ENCODE measurements around the gene HEY2. TPM values are rescaled to one million over a fixed set of nuclear protein-coding genes. Genes with fewer than 3 reads are reported as not detected.

HEY2 gene
- total RNA-seq, 1 donor from 2014 or later, result 2.3 TPM

DNA sequence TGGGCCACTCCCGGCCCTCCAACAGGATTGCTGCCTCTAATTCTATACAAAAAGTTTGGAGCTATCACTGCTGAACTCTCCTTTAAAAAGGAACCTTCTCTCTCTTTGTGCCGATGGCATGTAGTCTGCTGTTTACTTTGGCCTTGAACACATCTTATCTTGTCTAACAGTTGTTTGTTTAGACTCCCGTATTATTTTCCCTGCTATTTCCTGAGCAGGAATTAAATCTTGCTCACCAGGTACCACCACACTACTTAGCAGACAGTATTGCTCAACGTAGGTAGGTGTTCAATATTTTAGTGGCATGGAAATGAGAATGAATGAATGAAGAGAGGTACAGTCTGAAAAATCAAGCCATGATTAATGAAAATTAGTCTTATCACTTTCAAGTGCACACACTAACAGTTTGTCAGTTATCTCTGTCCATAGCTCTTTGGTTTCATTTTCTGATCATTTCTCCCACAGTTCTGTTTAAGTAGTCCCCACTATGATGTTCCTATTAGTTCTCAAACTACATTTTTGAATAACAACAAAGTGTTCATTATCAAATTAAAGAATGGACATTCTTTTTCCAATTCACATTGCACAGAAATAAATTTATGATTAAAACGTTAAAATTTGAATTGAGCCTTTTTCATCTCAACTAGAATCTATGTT, 6.8 kb upstream of the HEY2 start:
- ATAC-seq (peak; percentile 29), DNase-seq (ENCODE audit: low spot score) (no peak)

DNA sequence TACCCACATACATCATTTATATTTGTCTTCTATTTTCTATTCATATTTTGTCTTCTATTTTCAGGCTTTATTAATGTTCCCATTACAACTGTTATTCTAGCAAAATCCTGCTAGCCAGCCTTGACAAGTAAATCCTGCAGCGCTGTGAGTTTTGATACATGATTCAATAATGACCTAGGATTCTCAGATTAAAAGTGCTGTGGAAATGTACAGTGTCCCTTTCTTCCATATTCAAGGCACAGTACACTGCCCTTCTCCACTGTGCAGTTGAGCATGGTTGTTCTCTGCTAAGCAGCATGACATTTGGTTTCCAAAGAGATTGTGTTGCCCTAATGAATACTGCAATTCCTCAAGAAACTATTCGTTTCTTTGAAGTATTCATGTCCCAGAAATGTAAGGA, 5.8 kb upstream of the HEY2 start:
- ATAC-seq (no peak), DNase-seq (ENCODE audit: low spot score) (no peak)

DNA sequence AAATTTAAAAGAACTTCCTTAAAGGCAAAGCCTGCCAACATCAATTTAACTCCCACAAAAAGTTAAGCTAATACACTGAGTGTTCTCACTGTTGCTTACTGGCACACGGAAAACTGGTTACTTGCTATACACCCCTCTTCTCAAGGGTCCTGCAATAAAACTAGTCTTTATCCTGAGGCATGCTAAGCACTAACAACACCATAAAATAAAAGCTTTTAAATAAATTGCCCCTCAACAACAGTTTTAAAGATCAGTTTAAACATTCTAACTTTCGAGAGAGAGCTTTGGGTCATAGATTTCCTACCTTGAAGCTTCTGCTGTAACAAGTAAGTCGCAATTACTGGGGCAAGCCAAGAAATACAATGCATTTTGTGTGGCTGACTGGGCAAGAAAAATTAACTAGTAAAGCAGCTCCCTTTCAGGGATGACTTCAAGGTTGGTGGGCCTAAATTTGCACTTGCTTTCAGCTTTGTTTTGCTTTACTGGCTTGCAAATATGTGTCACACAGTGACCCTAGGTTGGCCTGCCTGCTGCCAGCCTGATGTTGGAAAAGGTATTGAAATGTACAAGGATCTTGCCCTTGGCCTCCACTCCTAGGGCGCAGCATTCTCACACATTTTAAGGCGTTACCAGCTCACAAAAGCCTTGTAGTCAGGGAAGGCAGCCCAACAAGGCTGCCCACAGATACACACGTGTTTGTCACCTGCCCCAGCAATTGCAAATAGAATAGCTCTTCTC, 4.0 kb upstream of the HEY2 start:
- ATAC-seq, result no peak
- peak; percentile 48 for DNase-seq (ENCODE audit: low spot score)

DNA sequence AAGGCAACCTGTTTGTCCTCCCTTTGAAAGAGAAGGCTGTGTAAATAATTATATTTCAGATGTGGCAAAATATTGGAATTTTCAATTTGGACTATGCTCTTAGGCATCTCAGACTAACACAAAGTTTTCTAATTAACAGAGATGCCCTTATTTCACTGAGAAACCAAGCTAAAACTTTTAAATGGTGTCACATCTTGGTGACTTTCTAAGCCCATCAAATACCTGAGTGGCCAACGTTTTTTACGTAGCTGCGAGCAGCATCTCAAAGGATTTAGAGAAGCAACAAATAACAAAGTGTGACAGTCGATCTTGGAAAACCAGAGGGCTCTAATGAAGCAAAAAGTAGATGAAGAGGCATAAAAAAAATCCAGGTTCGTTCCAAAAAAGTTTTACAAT, 3.4 kb upstream of the HEY2 start:
- ATAC-seq (no peak), DNase-seq (ENCODE audit: low spot score) (no peak)

DNA sequence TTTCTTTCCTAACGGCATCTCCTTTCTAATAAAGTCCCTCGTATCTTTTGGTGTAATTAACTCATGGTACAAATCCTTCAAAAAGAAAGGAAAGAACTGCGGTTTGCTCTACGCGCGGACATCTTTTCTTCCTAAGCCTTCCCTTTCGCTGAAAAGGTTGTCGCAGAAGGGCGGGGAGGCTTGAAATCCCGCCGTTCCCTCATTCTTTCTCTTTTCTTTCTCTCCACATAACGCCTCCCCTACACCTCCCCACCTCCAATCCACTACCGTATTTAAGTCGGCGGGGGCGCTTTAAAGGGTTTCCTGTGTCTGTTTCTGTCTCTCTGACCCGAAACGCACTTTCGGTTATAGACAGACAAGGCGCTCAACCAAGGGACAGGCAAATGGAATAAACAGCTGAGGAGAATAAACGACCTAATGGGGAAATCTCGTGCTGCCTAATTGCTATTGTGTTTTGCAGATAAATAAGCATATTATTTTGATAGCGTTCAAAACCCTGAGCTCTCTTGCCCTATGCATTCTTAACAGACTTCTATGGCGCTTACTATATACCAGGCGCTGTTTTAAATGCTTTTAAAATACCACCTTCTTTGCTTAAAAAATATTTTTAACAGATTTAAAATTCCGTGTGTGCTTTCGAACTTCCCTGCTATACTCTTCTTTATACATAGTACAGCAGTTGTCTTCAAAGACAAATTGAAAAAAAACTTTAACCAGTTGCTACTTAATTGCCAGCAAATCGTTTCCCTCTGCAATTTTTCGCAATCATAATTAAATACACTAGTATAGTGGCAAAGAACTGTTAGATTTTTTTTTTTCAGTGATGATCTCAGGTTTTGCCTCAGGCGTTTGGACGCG, 2.5 kb upstream of the HEY2 start:
- DNase-seq (ENCODE audit: low spot score) (peak; percentile 87), ATAC-seq (peak; percentile 42)

DNA sequence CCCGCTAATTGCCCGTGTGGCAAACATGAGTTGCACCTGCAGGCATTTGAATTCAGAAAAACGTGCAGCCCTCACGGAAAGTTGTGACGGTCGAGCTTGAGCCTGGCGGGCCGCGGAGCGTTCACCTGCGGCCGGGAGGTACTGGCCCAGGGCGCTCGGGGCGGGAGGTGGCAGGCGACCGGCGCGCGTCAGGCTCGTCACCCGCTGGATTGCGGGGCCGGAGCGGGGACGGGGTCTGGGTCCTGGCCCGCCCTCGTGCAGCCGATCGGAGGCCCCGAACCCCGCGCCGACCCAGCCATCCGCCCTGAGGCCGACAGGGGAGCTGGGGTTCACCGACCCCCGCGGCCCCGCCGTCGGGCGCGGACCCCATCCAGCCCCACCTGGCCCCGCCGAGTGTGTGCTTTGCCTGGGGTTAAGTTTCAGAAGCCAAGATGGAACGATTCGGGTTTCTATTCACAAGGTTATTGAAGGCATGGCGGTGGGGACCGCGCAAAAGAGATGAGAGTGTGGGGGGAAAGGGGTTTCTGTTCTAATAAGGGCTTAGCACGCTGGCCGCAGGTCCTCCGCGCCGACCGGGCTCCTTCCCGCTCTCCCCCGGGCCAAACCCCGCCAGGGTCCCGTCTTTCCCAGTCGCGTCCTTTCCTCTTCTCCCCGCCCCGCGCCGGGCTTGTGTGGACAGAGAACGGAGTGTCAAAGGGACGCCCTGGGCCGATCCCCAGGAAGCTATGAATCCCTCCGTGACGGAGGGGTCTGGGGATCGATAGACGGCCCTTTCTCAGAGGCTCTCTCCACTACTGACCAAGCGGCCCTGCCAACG, 1.6 kb upstream of the HEY2 start:
- peak; percentile 37 for ATAC-seq
- DNase-seq (ENCODE audit: low spot score), result peak; percentile 73

DNA sequence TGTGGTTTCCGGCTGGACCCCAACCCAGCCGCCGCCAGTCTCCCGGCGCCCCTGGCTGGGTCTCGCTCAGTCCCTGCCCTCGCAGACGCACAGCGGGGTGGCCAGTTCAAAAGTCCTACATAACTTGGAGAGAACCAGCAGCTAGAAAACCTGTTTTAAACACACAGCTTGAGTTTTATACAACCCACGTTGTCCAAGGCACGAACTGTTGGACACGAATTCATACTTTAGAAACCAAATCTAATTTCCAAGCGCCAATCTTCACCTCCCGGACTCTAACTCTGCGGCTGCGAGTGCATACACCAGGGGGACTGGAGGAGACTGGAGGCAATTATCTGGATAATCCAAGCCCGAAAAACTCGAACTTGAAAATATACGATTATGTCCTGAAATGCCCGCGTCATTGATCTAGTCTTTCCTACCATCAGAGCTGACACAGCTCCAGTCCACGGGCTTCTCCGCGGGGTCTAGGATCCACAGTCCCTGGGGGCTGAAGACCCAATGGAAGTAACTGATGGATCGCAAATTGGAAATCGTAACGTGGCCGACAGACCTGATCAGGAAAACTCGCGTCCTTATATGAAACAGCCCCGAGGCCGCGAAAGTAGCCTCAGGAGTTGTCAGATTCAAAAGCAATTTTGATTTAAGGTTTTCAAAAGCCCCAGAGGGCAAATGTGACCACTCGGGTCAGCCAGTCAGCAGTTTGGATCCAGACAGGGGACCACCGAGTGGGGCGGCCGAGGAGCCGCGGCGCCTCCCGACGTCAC, 843 bp upstream of the HEY2 start:
- DNase-seq (ENCODE audit: low spot score), result no peak
- peak; percentile 17 for ATAC-seq

DNA sequence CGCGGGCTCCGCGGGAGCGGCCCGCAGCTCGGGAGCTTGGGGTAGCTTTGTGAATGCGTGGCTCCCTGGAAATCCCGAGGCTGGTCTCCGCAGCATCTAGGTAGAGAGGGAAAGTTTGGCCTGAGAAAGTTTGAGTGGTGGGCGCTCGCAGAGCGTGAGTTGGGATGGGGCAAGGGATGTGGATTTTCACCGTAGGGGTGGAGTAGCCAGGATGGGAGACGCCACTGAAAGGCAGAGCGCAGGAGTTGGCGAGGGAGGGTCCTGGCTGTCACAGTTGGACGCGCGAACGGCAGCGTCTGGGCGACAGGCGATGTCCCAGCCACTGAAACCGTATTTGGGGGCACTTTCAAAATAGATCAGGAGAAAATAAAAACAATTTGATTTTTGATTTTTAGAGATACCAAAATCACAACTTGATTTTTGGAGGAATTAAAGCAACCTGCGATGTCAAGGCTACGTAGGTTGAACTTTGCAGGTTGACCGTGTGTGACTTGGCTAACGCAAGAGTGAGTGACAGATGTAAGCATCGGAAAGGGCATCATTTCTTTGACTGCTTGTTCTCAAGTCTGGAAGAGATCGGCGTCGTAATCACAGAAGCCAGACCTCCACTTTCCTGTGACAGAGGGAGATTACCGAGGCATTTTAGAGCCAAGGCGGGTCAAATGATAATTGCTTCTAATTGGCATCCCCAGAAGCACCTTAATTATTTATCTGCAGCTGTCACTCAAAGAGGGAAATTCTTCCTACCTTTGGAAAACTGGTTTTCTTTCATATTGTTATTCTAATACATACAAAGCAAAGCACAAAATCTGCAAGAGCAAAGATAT, 646 bp downstream of the HEY2 start:
- peak; percentile 57 for DNase-seq (ENCODE audit: low spot score)
- peak; percentile 7 for ATAC-seq

DNA sequence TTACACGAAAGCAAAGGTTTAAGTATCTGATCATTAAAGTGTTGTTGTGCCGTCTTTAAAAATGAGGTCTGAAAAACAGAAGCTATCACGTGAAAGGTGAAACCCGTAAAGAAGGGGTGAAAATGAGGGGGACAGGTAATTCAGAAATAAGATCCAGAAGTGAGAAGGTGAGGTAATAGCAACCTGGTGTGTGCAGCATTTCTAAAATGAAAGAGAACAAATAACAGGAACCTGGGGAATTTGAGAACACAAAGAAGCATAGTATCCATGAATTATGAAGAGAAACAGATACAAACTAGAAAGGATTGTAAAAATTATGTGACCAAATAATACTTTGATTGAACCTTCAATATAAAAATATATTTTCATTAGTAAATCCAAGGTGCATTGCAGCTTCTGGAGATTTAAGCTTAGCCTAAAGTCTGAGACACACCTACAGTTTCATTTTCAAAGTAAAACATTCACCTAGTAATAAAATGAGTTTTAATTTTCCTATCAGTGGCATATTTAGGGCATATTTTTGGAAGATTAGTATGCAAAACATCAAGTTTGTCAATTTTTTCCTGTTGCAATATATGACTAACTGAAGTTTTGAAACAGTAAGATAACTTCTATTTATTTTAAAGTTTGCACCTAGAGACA, 1.4 kb downstream of the HEY2 start:
- no peak for DNase-seq (ENCODE audit: low spot score)
- no peak for ATAC-seq

DNA sequence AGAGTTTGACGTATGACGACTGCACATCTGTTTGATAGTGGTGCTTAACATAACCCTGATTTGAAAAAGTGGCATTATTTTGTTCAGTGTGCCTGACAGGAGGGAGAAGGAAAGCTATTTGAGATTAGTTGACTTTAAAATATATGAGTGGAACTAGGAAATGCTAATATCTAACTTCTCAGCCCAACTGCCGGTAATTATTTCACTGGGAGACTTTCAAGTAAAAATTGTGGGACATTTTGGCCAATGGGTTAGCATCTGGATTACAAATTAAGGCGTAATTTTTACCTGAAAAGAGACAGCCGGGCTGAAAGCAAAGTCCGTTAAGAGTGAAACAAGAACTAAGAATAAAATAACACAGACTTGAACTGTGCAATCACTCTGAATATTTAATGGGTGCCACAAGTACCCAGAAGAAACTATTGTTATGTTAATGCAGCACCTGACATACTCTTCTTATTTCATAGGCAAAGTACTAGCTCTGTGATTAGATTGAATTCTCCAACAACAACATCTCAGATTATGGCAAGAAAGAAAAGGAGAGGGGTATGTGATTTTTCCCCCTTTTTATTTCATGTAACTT, 2.0 kb downstream of the HEY2 start:
- DNase-seq (ENCODE audit: low spot score) (no peak), ATAC-seq (no peak)

DNA sequence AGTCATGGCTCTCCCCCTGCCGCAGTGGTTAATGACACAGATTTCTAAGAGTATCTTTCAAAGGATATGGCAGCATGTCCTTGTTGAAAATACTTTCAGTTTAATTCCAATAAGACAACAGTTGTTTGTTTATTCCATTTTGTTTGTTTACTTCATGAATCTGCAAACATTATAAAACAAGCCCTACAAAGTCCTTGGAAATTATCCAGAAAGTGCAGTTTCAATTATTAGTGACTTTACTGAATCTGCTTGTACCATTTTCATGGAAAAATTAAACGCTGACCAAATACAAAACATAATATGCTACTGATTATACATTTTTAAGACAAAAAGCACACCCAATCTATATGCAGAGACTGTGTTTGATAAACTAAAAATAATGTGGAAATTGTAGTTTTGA, 3.3 kb downstream of the HEY2 start:
- ATAC-seq (no peak), DNase-seq (ENCODE audit: low spot score) (no peak)

DNA sequence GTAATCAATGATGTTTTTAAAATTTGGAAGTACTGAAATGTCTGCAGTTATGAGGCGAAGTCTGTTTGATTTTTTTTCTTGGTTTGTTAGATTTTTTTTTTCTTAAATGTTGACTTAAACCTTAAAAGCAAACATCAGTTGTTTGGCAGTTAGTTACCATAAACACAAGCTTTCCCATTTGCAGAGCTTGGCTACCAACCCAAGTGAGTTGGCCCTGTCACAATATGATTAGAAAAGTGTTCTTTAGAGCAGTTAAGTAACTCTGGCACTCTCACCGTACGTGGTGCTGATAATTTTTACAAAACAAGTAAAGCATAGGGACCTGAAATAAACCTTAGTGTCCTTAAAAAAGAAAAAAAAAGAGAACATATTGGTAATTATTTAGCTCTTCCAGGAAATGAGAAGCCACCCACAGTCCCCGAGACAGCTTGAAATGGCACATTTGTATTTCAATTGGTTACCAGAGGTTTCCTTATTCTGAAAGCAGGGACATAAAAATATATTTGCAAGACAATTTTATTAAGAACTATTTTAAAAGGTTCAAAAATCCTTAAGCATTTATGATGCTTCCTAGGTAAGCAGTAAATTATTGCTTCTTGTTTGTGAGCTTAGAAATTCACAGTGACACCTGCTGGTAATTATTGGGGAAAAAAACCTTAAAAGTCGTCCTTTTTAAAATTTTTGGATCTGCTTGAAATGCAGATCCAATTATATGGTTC, 3.9 kb downstream of the HEY2 start:
- DNase-seq (ENCODE audit: low spot score), result peak; percentile 78

DNA sequence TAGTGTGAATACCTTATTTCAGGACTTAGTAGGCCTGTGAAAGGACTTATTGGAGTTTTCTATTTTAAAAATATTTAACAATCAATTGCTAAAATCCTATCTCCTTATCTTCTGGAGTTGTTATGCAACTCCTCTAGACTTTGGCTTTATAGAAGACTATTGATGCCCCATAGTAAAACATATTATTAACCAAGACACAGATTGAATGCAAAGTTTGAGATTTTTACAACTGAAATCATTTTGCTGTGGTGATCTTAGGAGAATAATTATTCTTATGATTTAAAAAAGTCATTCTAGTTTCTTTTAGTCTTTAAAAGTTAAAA, 4.5 kb downstream of the HEY2 start:
- DNase-seq (ENCODE audit: low spot score), result no peak
- no peak for ATAC-seq

More for the DNA sequence above, 3.9 kb downstream of the HEY2 start:
- peak; percentile 10 for ATAC-seq

DNA sequence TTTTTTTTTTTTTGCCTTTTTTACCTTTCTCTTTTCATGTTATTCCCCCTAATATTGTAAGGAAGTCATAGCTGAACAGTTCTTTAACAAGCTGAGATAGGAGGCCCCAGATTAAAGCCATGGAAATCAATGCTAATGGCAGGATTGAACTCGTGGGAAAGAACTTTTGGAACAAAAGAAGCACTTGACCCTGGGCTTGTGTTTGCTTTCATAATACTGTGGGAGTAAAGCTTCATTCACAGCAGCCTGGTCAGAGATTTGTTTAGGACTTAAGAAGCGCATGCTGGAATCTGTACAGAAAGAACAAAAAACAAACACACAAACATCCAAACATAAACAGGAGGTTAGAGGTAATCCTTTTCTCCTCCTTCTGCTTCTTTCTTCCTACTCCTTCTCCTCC, 5.1 kb downstream of the HEY2 start:
- ATAC-seq, result no peak

DNA sequence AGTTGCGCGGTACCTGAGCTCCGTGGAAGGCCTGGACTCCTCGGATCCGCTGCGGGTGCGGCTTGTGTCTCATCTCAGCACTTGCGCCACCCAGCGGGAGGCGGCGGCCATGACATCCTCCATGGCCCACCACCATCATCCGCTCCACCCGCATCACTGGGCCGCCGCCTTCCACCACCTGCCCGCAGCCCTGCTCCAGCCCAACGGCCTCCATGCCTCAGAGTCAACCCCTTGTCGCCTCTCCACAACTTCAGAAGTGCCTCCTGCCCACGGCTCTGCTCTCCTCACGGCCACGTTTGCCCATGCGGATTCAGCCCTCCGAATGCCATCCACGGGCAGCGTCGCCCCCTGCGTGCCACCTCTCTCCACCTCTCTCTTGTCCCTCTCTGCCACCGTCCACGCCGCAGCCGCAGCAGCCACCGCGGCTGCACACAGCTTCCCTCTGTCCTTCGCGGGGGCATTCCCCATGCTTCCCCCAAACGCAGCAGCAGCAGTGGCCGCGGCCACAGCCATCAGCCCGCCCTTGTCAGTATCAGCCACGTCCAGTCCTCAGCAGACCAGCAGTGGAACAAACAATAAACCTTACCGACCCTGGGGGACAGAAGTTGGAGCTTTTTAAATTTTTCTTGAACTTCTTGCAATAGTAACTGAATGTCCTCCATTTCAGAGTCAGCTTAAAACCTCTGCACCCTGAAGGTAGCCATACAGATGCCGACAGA, 9.9 kb downstream of the HEY2 start:
- DNase-seq (ENCODE audit: low spot score), result no peak
- no peak for ATAC-seq

More for the DNA sequence above, 5.1 kb downstream of the HEY2 start:
- DNase-seq (ENCODE audit: low spot score), result no peak

DNA sequence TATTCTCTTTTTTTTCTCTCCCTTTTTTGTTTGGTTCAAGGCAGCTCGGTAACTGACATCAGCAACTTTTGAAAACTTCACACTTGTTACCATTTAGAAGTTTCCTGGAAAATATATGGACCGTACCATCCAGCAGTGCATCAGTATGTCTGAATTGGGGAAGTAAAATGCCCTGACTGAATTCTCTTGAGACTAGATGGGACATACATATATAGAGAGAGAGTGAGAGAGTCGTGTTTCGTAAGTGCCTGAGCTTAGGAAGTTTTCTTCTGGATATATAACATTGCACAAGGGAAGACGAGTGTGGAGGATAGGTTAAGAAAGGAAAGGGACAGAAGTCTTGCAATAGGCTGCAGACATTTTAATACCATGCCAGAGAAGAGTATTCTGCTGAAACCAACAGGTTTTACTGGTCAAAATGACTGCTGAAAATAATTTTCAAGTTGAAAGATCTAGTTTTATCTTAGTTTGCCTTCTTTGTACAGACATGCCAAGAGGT, 10.6 kb downstream of the HEY2 start:
- no peak for ATAC-seq
- no peak for DNase-seq (ENCODE audit: low spot score)

DNA sequence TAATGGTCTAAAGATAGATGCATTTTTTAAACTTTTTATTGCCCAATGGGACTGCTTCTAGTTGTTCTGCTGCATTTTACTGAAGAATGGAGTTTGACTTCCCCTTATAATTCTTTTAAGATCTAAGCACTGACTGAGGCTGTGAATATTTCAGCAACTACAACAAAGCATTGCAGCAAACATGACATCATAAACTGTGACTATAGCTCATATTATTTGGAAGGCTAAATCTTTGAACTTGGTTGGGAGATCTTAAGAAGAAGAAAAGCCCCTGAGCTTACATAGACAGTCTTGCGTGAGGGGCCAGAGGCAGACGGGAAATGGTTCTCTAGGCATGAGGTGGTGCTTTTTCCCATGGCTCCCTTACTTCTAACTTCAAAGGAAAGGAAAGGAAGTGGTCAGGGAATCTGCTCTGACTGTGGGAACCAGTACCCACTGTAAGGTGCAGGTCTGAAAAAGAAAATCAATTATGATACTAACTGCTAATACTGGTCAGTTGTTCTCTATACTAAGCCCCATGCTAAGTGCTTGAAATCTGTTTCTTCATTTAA, 14.8 kb downstream of the HEY2 start:
- ATAC-seq (no peak), DNase-seq (ENCODE audit: low spot score) (no peak)
